IMR-90 (cell line): ENCODE results near the gene TNS3. TPM values are rescaled to one million over a fixed set of nuclear protein-coding genes. Genes with fewer than 3 reads are reported as not detected.

ENCODE experiments used
- ATAC-seq: fragments of 200-7000 bp; cut with Tn5 transposase; 2 replicates; pipeline ENCODE4 v1.9.1; 2020; ENCODE audit warnings: low read depth, mild to moderate bottlenecking, moderate library complexity
- BruUV-seq: library from RNA; stranded (reverse); fragments of 400-500 nt; replicated peaks from 2 replicates; lab custom pipeline; 2021; lab: Mats Ljungman, UMichigan
- CTCF ChIA-PET: fragments of 300-600 bp; formaldehyde crosslinking; extraction: SDS; loops from one replicate; lab custom pipeline; 2021; ENCODE audit warnings: antibody characterized with exemption; lab: Yijun Ruan, JAX
- POLR2A ChIA-PET: fragments of 300-600 bp; sonication (Branson Sonifier 250); formaldehyde crosslinking; loops from one replicate; lab custom pipeline; 2022; ENCODE audit warnings: antibody characterized with exemption; ENCODE audit not compliant: unreplicated experiment; lab: Charles Lee
- DNase-seq: peaks from one replicate; pipeline ENCODE4 v3.0.0; 2013
- H2AFZ ChIP-seq: replicated peaks from 2 replicates; pipeline ENCODE3; 2013; ENCODE audit warnings: low read length, mild to moderate bottlenecking; ENCODE audit not compliant: poor library complexity
- H2AK5ac ChIP-seq: 2 replicates; pipeline ENCODE4 v1.6.1; 2013; ENCODE audit warnings: low read depth, low read length, inconsistent platforms
- H2AK9ac ChIP-seq: replicated peaks from 2 replicates; pipeline ENCODE3; 2013; ENCODE audit warnings: mild to moderate bottlenecking, low read depth, low read length, moderate library complexity; ENCODE audit not compliant: poor library complexity
- H2BK120ac ChIP-seq: 2 replicates; pipeline ENCODE4 v1.6.1; 2013; ENCODE audit warnings: low read depth, low read length, inconsistent platforms
- H2BK15ac ChIP-seq: 3 replicates; pipeline ENCODE4 v1.6.1; 2013; ENCODE audit warnings: low read depth, low read length, inconsistent platforms
- H2BK20ac ChIP-seq: 2 replicates; pipeline ENCODE4 v1.6.1; 2013; ENCODE audit warnings: low read depth, mild to moderate bottlenecking, inconsistent platforms, low read length, moderate library complexity
- H2BK5ac ChIP-seq: 2 replicates; pipeline ENCODE4 v1.6.1; 2013; ENCODE audit warnings: mild to moderate bottlenecking, low read depth, low read length, inconsistent platforms; ENCODE audit not compliant: poor library complexity, severe bottlenecking
- H3K14ac ChIP-seq: replicated peaks from 2 replicates; pipeline ENCODE4 v1.6.1; 2013; ENCODE audit warnings: low read depth, low read length, inconsistent platforms
- H3K18ac ChIP-seq: 2 replicates; pipeline ENCODE4 v1.6.1; 2013; ENCODE audit warnings: low read depth, low read length, control low read depth
- H3K23ac ChIP-seq: 2 replicates; pipeline ENCODE4 v1.6.1; 2013; ENCODE audit warnings: low read depth, low read length, inconsistent platforms
- H3K27ac ChIP-seq: 2 replicates; pipeline ENCODE4 v1.5.1; 2013; ENCODE audit warnings: mild to moderate bottlenecking, control low read depth, low read length; ENCODE audit not compliant: insufficient read depth
- H3K27me3 ChIP-seq: 2 replicates; pipeline ENCODE4 v1.6.1; 2013; ENCODE audit warnings: low read length; ENCODE audit not compliant: control insufficient read depth, insufficient read depth
- H3K36me3 ChIP-seq: 2 replicates; pipeline ENCODE4 v1.6.1; 2013; ENCODE audit warnings: low read length, mixed read lengths; ENCODE audit not compliant: control insufficient read depth, insufficient read depth
- H3K4ac ChIP-seq: 2 replicates; pipeline ENCODE4 v1.6.1; 2013; ENCODE audit warnings: low read depth, low read length, inconsistent platforms
- H3K4me1 ChIP-seq: 2 replicates; pipeline ENCODE4 v1.6.1; 2013; ENCODE audit warnings: low read length, mixed read lengths; ENCODE audit not compliant: control insufficient read depth, insufficient read depth
- H3K4me2 ChIP-seq: 2 replicates; pipeline ENCODE4 v1.6.1; 2013; ENCODE audit warnings: low read depth, mild to moderate bottlenecking, control low read depth, low read length, moderate library complexity
- H3K4me3 ChIP-seq: 2 replicates; pipeline ENCODE4 v1.5.1; 2013; ENCODE audit warnings: low read depth, mild to moderate bottlenecking, control low read depth, low read length, moderate library complexity; ENCODE audit not compliant: insufficient read depth
- H3K56ac ChIP-seq: 2 replicates; pipeline ENCODE4 v1.6.1; 2013; ENCODE audit warnings: low read length, inconsistent platforms; ENCODE audit not compliant: insufficient read depth; ENCODE audit errors: extremely low read depth
- H3K79me1 ChIP-seq, 2 experiments: 2 replicates each; pipeline ENCODE4 v1.6.1; 2013; ENCODE audit warnings: low read length in 2 of 2, inconsistent platforms in 1 of 2, low read depth in 1 of 2
- H3K9ac ChIP-seq: 2 replicates; pipeline ENCODE4 v1.6.1; 2013; ENCODE audit warnings: low read depth, low read length, control low read depth
- H3K9me1 ChIP-seq: 2 replicates; pipeline ENCODE4 v1.6.1; 2013; ENCODE audit warnings: low read length, inconsistent platforms; ENCODE audit not compliant: insufficient read depth
- H3K9me3 ChIP-seq: 2 replicates; pipeline ENCODE4 v1.6.1; 2013; ENCODE audit warnings: low read length; ENCODE audit not compliant: control insufficient read depth, insufficient read depth
- H4K20me1 ChIP-seq: 2 replicates; pipeline ENCODE4 v1.6.1; 2013; ENCODE audit warnings: low read length, inconsistent platforms; ENCODE audit not compliant: insufficient read depth
- H4K5ac ChIP-seq: 2 replicates; pipeline ENCODE4 v1.6.1; 2013; ENCODE audit warnings: mild to moderate bottlenecking, low read depth, low read length, control low read depth
- H4K8ac ChIP-seq, 2 experiments: 2 replicates each; pipeline ENCODE4 v1.6.1; 2013; ENCODE audit warnings: low read depth in 2 of 2, low read length in 2 of 2, control low read depth in 1 of 2, inconsistent platforms in 1 of 2
- H4K91ac ChIP-seq: 2 replicates; pipeline ENCODE4 v1.6.1; 2013; ENCODE audit warnings: low read depth, low read length, inconsistent platforms; ENCODE audit not compliant: insufficient read depth
- BHLHE40 ChIP-seq: fragments of 150-350 bp; IDR thresholded peaks from 2 replicates; pipeline ENCODE4 v1.6.1; 2016; ENCODE audit warnings: mild to moderate bottlenecking, low read depth, low read length
- CEBPB ChIP-seq: IDR thresholded peaks from 2 replicates; pipeline ENCODE4 v1.6.1; 2012; ENCODE audit warnings: low read depth, low read length, improper control_type of control experiment
- CHD1 ChIP-seq: IDR thresholded peaks from 2 replicates; pipeline ENCODE4 v1.6.1; 2012; ENCODE audit warnings: low read depth, low read length, improper control_type of control experiment
- ELK1 ChIP-seq: fragments of 150-350 bp; IDR thresholded peaks from 2 replicates; pipeline ENCODE4 v1.6.1; 2016; ENCODE audit warnings: low read depth, mild to moderate bottlenecking, low read length, moderate library complexity, borderline replicate concordance
- FOS ChIP-seq: fragments of 150-350 bp; IDR thresholded peaks from 2 replicates; pipeline ENCODE4 v1.6.1; 2016; ENCODE audit warnings: low read depth, low read length
- MAFK ChIP-seq: IDR thresholded peaks from 2 replicates; pipeline ENCODE4 v1.6.1; 2012; ENCODE audit warnings: low read depth, low read length, improper control_type of control experiment
- MAZ ChIP-seq: IDR thresholded peaks from 2 replicates; pipeline ENCODE4 v1.6.1; 2012; ENCODE audit warnings: low read depth, mild to moderate bottlenecking, low read length, improper control_type of control experiment, moderate library complexity, borderline replicate concordance
- MXI1 ChIP-seq: IDR thresholded peaks from 2 replicates; pipeline ENCODE4 v1.6.1; 2012; ENCODE audit warnings: low read depth, mild to moderate bottlenecking, low read length, moderate library complexity, borderline replicate concordance
- POLR2A ChIP-seq: IDR thresholded peaks from 2 replicates; pipeline ENCODE4 v1.6.1; 2012; ENCODE audit warnings: mild to moderate bottlenecking, low read depth, low read length
- RAD21 ChIP-seq: IDR thresholded peaks from 2 replicates; pipeline ENCODE4 v1.6.1; 2012; ENCODE audit warnings: low read length, improper control_type of control experiment
- RCOR1 ChIP-seq: IDR thresholded peaks from 2 replicates; pipeline ENCODE4 v1.6.1; 2012; ENCODE audit warnings: mild to moderate bottlenecking, low read length, improper control_type of control experiment; ENCODE audit not compliant: insufficient replicate concordance
- RFX5 ChIP-seq: IDR thresholded peaks from 2 replicates; pipeline ENCODE4 v1.8.0; 2012; ENCODE audit warnings: low read depth, mild to moderate bottlenecking, low read length, moderate library complexity
- SMC3 ChIP-seq: fragments of 150-350 bp; IDR thresholded peaks from 2 replicates; pipeline ENCODE4 v1.6.1; 2016; ENCODE audit warnings: low read depth, mild to moderate bottlenecking, antibody characterized with exemption, low read length, moderate library complexity
- USF2 ChIP-seq: fragments of 150-350 bp; IDR thresholded peaks from 2 replicates; pipeline ENCODE4 v1.6.1; 2017; ENCODE audit warnings: mild to moderate bottlenecking, antibody characterized with exemption, low read length, low read depth
- whole genome bisulfite sequencing, 2 experiments: methylation state at CpG; one replicate each; pipeline versions ENCODE4 v1.1.5 to v1.1.7; 2013; ENCODE audit warnings: missing lambda C conversion rate in 2 of 2; ENCODE audit not compliant: insufficient read length in 1 of 2; ENCODE audit errors: extremely low coverage in 2 of 2; 5-methylcytosine and 5-hydroxymethylcytosine counted together
- dilution Hi-C: fragments of 300-500 bp; cut with HindIII; formaldehyde crosslinking; loops from one replicate; pipeline ENCODE4 v1.14.3; 2018; ENCODE audit warnings: low sequenced_read_pairs; ENCODE audit not compliant: unreplicated experiment
- in situ Hi-C: fragments of 300-500 bp; cut with MboI; formaldehyde crosslinking; loops from 3 replicates; pipeline ENCODE4 v1.14.3; 2019; ENCODE audit warnings: low sequenced_read_pairs, inconsistent platforms, mixed read lengths
- intact Hi-C: fragments of 100-400 bp; cut with micrococcal nuclease; formaldehyde crosslinking; loops from 2 replicates; pipeline ENCODE4 v1.10.0; 2022
- polyA plus RNA-seq, 3 experiments: library from polyadenylated mRNA; depleted of rRNA; stranded (reverse); fragments of >200 nt; gene quantifications; 2 replicates each; pipeline ENCODE4 v1.2.3, GENCODE V29; 2012; ENCODE audit warnings: low replicate concordance in 1 of 3
- total RNA-seq: library from RNA; depleted of rRNA; stranded (reverse); fragments of >200 nt; gene quantifications from 2 replicates; pipeline ENCODE4 v1.2.3, GENCODE V29; 2012

The TNS3 gene
- total and polyA plus RNA-seq, 2 of the 4 experiments (the other 2 are of a cell fraction): 64.3 to 79.2 TPM

- H3K4me3 ChIP-seq: no peak overlapping the region
- H3K27ac ChIP-seq: peak overlapping the region; percentile 31
- POLR2A ChIA-PET: no interaction called here
- H2AK5ac ChIP-seq: peak overlapping the region; percentile 73
- ATAC-seq (peak; percentile 36), DNase-seq (peak; percentile 51)
- 0 out of 3 replicates have a peak overlapping the region, but pooled peaks have one; percentile 32 for H2BK15ac ChIP-seq
- no peak overlapping the region for H3K4me2 ChIP-seq
- TF ChIP-seq SMC3 (no peak), MXI1 (no peak), RCOR1 (no peak), FOS (no peak), ELK1 (no peak), CEBPB (no peak), BHLHE40 (no peak), MAFK (no peak), MAZ (no peak), RAD21 (no peak), RFX5 (no peak), CHD1 (no peak), USF2 (no peak), POLR2A (no peak)
- dilution Hi-C loops (no loop called here), intact Hi-C loops (no loop called here), in situ Hi-C loops (no loop called here)
- H2AFZ ChIP-seq: no peak overlapping the region
- H3K4me1 ChIP-seq: peaks cover 23% of the 10 kb centered on the region
- H3K27me3 ChIP-seq: no peaks in the 10 kb centered on the region
- peak overlapping the region; percentile 75; the same call in 1 of the 2 replicates for H2BK20ac ChIP-seq
- no peak overlapping the region for H3K56ac ChIP-seq
- H4K8ac ChIP-seq: peak overlapping the region in 1 of 2 experiments; percentile 57; a peak in 1 of 4 replicates
- H2AK9ac ChIP-seq: no peak overlapping the region
- H3K14ac ChIP-seq: peak overlapping the region; percentile 94
- peaks cover 40% of the 10 kb centered on the region for H3K36me3 ChIP-seq
- peaks cover 18 to 63% of the 10 kb centered on the region in 2 experiments for H3K79me1 ChIP-seq
- peak overlapping the region; percentile 73 for H3K4ac ChIP-seq
- H2BK120ac ChIP-seq: peak overlapping the region; percentile 91
- peaks cover 27% of the 10 kb centered on the region for H3K9me1 ChIP-seq
- peak overlapping the region; percentile 61; the same call in 1 of the 2 replicates for H4K91ac ChIP-seq
- peak overlapping the region; percentile 80; the same call in 1 of the 2 replicates for H3K23ac ChIP-seq
- H4K20me1 ChIP-seq: peaks cover 14% of the 10 kb centered on the region
- 38% methylated on average over 1 of the region's 4 CpGs; no CpG with 5 or more reads in 1 of the 2 experiments for WGBS, 2 experiments
- no peak overlapping the region for H3K9ac ChIP-seq
- H3K9me3 ChIP-seq: no peaks in the 10 kb centered on the region
- peak overlapping the region; percentile 39; the same call in 1 of the 2 replicates for H3K18ac ChIP-seq
- CTCF ChIA-PET: interaction anchor here (0.8 to 1.3 kb wide), 2 partner anchors 49 to 674 kb away, joined by 3 read pairs; no protein-coding TSS in a partner anchor
- BruUV-seq: no TSS peak
- no peak overlapping the region for H4K5ac ChIP-seq
- peak overlapping the region; percentile 95 for H2BK5ac ChIP-seq
Measured at GRCh38 chr7:47292832-47293309, 289.0 kb downstream of the TNS3 start.
